Smooth muscle cell (in vitro differentiated cells): Measurements from ENCODE around the gene RNASE11. TPM values are rescaled to one million over a fixed set of nuclear protein-coding genes. Genes with fewer than 3 reads are reported as not detected.

Experiments used
- DNase-seq: peaks from one replicate; lab custom pipeline; 2025; ENCODE audit not compliant: unreplicated experiment; lab: John Stamatoyannopoulos, UW
- H2AFZ ChIP-seq: fragments of 200-600 bp; sonication (generic); 2 replicates; pipeline ENCODE4 v1.6.0; 2016; ENCODE audit warnings: antibody characterized with exemption, low read depth, mild to moderate bottlenecking
- H3F3A ChIP-seq: fragments of 200-600 bp; sonication (generic); 2 replicates; pipeline ENCODE4 v1.6.0; 2017; ENCODE audit warnings: antibody characterized with exemption, low read depth
- H3K27ac ChIP-seq: fragments of 200-600 bp; sonication (generic); 2 replicates; pipeline ENCODE4 v1.5.1; 2016; ENCODE audit warnings: low read depth, mild to moderate bottlenecking
- H3K27me3 ChIP-seq: fragments of 200-600 bp; sonication (generic); 2 replicates; pipeline ENCODE4 v1.6.1; 2016; ENCODE audit warnings: low read depth, mild to moderate bottlenecking
- H3K36me3 ChIP-seq: fragments of 200-600 bp; sonication (generic); 2 replicates; pipeline ENCODE4 v1.5.1; 2016; ENCODE audit warnings: low read depth
- H3K4me1 ChIP-seq: fragments of 200-600 bp; sonication (generic); 2 replicates; pipeline ENCODE4 v1.5.1; 2016; ENCODE audit warnings: low read depth
- H3K4me2 ChIP-seq: fragments of 200-600 bp; sonication (generic); 2 replicates; pipeline ENCODE4 v1.6.0; 2016; ENCODE audit warnings: mild to moderate bottlenecking
- H3K4me3 ChIP-seq: fragments of 200-600 bp; sonication (generic); 2 replicates; pipeline ENCODE4 v1.5.1; 2016; ENCODE audit warnings: mild to moderate bottlenecking
- H3K79me2 ChIP-seq: fragments of 200-600 bp; sonication (generic); 2 replicates; pipeline ENCODE4 v1.6.0; 2016; ENCODE audit warnings: low read depth, mild to moderate bottlenecking
- H3K9ac ChIP-seq: fragments of 200-600 bp; sonication (generic); 2 replicates; pipeline ENCODE4 v1.6.0; 2016; ENCODE audit warnings: low read depth
- H3K9me3 ChIP-seq: fragments of 200-600 bp; sonication (generic); replicated peaks from 2 replicates; pipeline ENCODE4 v1.5.1; 2016; ENCODE audit warnings: low read depth
- H4K20me1 ChIP-seq: fragments of 200-600 bp; sonication (generic); 2 replicates; pipeline ENCODE4 v1.6.0; 2016; ENCODE audit warnings: low read depth
- WGBS: methylation state at CpG from one replicate; pipeline ENCODE4 v1.1.7; 2016; ENCODE audit warnings: low lambda C conversion rate; 5-methylcytosine and 5-hydroxymethylcytosine counted together
- polyA plus RNA-seq: library from polyadenylated mRNA; unstranded; fragments of >200 nt; fragmentation: Nextera tagmentation; extraction: Ambion mirVana; gene quantifications from 2 replicates; pipeline ENCODE4 v1.2.1, GENCODE V29; 2016
- total RNA-seq: library from RNA; depleted of rRNA; stranded (reverse); fragments of >200 nt; gene quantifications from 2 replicates; pipeline ENCODE4 v1.2.3, GENCODE V29; 2014
- TF ChIP-seq, protein P1 (sequence below): fragments of 200-600 bp; sonication (generic); IDR thresholded peaks from 2 replicates; pipeline ENCODE4 v1.5.1; 2017; ENCODE audit warnings: borderline replicate concordance, mild to moderate bottlenecking, antibody characterized with exemption; ENCODE audit not compliant: insufficient read depth, poor library complexity, severe bottlenecking

The RNASE11 gene
- total and polyA plus RNA-seq, 2 experiments from 2014 or later = not detected

- H3K9ac ChIP-seq = no peak overlapping the region
Observed at GRCh38 chr14:20563971-20564370, 23.8 kb downstream of the RNASE11 start.

GRCh38 chr14:20560961-20561360 lies 26.8 kb downstream of the RNASE11 start, which contains the start of gene RNASE9:
Gene RNASE9, minus strand, starts transcription at chr14:20561047.
- WGBS = 95% methylated on average over 3 of the region's 3 CpGs
- H3K27ac ChIP-seq = no peak within 1 kb of the TSS
- no peaks in the 10 kb centered on the region for H3K9me3 ChIP-seq
- TF ChIP-seq, protein P1, sequence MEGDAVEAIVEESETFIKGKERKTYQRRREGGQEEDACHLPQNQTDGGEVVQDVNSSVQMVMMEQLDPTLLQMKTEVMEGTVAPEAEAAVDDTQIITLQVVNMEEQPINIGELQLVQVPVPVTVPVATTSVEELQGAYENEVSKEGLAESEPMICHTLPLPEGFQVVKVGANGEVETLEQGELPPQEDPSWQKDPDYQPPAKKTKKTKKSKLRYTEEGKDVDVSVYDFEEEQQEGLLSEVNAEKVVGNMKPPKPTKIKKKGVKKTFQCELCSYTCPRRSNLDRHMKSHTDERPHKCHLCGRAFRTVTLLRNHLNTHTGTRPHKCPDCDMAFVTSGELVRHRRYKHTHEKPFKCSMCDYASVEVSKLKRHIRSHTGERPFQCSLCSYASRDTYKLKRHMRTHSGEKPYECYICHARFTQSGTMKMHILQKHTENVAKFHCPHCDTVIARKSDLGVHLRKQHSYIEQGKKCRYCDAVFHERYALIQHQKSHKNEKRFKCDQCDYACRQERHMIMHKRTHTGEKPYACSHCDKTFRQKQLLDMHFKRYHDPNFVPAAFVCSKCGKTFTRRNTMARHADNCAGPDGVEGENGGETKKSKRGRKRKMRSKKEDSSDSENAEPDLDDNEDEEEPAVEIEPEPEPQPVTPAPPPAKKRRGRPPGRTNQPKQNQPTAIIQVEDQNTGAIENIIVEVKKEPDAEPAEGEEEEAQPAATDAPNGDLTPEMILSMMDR = no peak
- H3K4me3 ChIP-seq = no peak within 1 kb of the TSS
- H3F3A ChIP-seq = no peaks in the 10 kb centered on the region
- H3K4me1 ChIP-seq = peaks cover 14% of the 10 kb centered on the region
- no peak for DNase-seq
- no peaks in the 10 kb centered on the region for H4K20me1 ChIP-seq
- H3K9ac ChIP-seq = no peak within 1 kb of the TSS
- peak within 1 kb of the TSS; percentile 55 for H2AFZ ChIP-seq
- no peak within 1 kb of the TSS for H3K4me2 ChIP-seq
- H3K36me3 ChIP-seq = no peaks in the 10 kb centered on the region
- no peaks in the 10 kb centered on the region for H3K27me3 ChIP-seq
- no peaks in the 10 kb centered on the region for H3K79me2 ChIP-seq

More at GRCh38 chr14:20563971-20564370, 23.8 kb downstream of the RNASE11 start:
- no peak for DNase-seq
- H3K4me2 ChIP-seq = no peak overlapping the region
- no peak overlapping the region for H3K4me3 ChIP-seq
- no peaks in the 10 kb centered on the region for H3K79me2 ChIP-seq
- no peaks in the 10 kb centered on the region for H3K9me3 ChIP-seq
- H3K4me1 ChIP-seq = peaks cover 14% of the 10 kb centered on the region
- H3K36me3 ChIP-seq = no peaks in the 10 kb centered on the region
- TF ChIP-seq, protein P1 = no peak
- WGBS = 86% methylated on average over 1 of the region's 1 CpG
- H2AFZ ChIP-seq = no peak overlapping the region
- H3F3A ChIP-seq = no peaks in the 10 kb centered on the region
- no peak overlapping the region for H3K27ac ChIP-seq
- no peaks in the 10 kb centered on the region for H4K20me1 ChIP-seq
- no peaks in the 10 kb centered on the region for H3K27me3 ChIP-seq

- Histone ChIP-seq H3K4me2 (no peak overlapping the region), H3K9me3 (no peaks in the 10 kb centered on the region), H3K9ac (no peak overlapping the region), H3K27me3 (no peaks in the 10 kb centered on the region), H3K4me3 (no peak overlapping the region), H4K20me1 (no peaks in the 10 kb centered on the region), H3K4me1 (peaks cover 14% of the 10 kb centered on the region), H3K36me3 (no peaks in the 10 kb centered on the region), H3K79me2 (no peaks in the 10 kb centered on the region), H2AFZ (no peak overlapping the region), H3F3A (no peaks in the 10 kb centered on the region), H3K27ac (no peak overlapping the region)
- no peak for DNase-seq
- 19% methylated on average over 2 of the region's 2 CpGs for WGBS
- TF ChIP-seq, protein P1 = no peak
Observed at GRCh38 chr14:20559461-20559904, 28.3 kb downstream of the RNASE11 start.

DNA sequence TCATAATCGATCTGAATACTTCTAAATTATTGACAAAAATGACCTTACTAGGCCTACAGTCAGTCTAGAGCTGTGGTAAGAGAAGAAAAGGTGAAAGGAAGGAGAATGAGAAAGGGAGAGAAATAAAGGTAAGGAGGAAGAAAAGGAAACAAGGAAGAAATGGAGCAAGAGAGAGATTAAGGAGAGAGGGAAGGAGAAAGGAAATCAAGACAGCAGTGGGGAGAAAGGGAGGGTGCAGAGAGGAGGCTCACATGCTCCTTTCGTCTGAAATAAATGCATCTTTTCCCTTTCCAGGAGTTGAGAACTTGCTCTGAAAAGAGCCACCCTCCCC lies 30.6 kb downstream of the RNASE11 start:
- Histone ChIP-seq H3K36me3 (no peaks in the 10 kb centered on the region), H3K79me2 (no peaks in the 10 kb centered on the region), H4K20me1 (no peaks in the 10 kb centered on the region), H3K4me1 (peaks cover 14% of the 10 kb centered on the region), H3K4me3 (no peak overlapping the region), H3K9ac (no peak overlapping the region), H2AFZ (peak overlapping the region; percentile 66), H3F3A (no peaks in the 10 kb centered on the region), H3K27me3 (no peaks in the 10 kb centered on the region), H3K4me2 (no peak overlapping the region), H3K9me3 (no peaks in the 10 kb centered on the region), H3K27ac (no peak overlapping the region)
- TF ChIP-seq, protein P1 = no peak
- WGBS = 65% methylated on average over 2 of the region's 2 CpGs
- no peak for DNase-seq
